Activated CD4-positive, CD25-positive, alpha-beta regulatory T cell (primary cell): ENCODE data around the gene ELP1.

Source experiments
- DNase-seq, 4 experiments: peaks; one replicate each; lab custom pipeline; 2025; lab: John Stamatoyannopoulos, UW

Gene ELP1

GRCh38 chr9:108882052-108882888, 51.7 kb downstream of the ELP1 start:
- no peak for DNase-seq

DNA sequence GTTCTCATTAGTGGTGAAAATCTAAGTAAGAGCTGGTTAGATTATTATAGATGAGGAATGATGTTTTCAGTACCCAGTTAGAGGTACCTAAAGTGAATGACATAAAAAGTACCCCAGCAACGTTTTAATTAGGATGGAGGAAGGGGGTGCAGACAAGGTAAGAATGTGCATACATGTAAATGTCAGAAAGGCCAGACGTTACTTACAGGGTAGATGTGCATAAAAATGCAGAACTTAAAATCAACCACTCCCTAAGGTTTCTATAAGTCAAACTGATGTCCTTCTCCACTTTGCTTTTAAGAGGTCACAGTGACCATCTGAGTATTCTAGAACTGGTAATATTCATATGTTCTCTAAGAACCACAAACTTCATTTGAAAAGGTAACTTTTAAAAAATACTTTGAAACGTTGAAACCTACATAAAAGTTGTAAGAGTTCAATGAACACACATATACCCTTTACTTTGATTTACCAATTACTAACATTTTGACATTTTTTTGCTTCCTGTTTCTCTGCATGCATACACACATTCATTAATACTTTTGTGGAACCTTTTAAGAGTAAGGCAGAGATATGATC, 53.1 kb downstream of the ELP1 start:
- DNase-seq, result no peak

DNA sequence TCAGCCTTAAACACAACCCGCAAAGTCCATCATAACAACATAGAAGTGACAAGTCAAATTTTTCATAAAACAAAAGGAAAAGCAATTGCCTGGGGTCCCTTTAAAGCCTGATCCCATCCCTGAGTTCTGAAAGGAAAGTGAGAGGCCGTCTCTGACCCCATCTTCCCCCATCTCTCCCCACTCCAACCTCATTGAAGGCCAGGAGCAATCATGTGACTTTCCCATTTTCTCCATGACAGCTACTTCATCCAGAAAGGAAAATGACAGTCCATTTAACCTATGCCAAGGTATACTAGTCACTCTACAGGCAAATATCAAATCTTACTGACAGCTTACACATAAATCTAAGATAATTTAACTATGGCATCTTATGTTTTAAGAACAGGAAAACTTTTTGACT, 56.4 kb downstream of the ELP1 start:
- no peak for DNase-seq

DNA sequence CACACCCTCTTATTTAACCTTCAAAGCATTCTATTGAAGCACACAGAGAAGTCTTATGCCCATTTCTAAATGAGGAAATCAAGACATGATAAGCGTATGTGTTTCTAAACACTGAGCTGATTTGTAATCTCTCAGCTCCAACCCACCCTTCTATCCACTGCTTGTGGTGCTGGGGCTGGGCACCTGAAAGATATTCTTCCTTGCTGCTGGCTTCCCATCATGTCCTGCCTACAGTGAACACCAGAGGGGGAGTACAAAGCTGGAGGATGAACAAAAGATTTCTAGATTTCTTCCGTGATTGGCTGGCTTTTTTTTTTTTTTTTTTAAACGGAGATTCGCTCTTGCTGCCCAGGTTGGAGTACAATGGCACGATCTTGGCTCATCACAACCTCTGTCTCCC, 57.5 kb downstream of the ELP1 start:
- DNase-seq, result no peak

GRCh38 chr9:108874058-108874788, 59.7 kb downstream of the ELP1 start:
- DNase-seq, result no peak

DNA sequence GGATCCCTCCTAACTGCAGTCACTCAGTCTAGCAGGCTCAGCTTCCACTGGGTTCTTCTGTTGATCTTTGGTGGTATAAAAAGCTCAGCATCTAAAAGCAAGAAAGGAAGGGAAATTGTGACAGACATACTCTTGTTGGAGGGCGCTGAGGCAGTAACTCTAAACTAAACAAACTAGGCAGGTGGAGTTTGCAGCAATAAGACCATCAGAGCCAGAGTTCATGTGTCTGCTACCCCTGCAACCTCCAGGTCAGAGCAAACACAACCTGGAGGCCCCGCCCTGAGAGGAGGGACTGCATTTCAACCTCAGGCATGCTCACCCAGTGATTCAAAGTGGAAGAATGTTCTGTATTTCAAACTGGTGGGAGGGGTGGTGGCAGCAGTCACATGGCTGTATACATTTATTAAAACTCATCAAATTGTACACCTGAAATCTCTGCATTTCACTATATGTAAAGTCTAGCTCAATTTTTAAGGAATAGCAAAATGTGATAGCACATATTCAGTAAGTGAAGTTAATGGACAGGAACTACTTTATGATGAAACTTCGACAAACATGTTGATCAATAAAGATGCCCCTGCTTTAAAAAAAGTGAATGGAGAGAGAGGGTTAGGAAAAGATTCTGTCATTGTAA, 64.7 kb downstream of the ELP1 start:
- DNase-seq, result no peak

DNA sequence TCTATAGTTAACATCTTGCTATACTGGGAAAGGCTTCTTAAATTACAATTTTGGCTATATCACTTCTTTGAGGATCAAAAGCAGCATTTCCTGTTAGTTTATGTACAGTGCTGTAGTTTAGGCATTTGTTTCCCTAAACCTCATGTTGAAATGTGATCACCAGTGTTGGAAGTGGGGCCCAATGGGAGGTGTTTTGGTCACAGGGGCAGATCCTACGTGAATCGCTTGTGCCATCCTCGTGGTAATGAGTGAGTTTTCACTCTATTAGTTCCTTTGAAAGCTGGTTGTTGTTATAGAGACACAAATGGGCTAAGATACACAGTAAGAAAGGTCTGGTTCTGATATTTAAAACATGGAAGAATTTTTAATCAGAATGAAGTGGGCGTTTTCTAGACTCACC, 66.1 kb downstream of the ELP1 start:
- no peak for DNase-seq

DNA sequence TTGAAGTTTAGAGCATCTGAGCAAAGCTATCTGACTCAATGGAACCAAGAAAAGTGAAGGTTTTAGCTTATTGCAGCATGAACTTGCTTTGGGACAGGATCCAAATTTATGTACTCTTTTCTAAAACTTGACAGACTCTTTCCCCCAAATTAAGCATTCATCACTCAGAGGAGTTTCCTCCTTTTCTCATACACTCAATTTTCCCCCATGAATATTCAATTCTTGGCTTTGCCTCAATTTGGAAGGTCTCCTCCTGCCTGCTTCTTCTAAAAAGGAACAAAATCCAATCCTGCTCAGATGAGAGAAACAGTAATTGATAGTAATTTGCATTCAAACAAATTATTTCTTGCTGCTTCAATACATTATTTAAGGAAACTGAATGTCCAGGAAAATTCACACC, 66.8 kb downstream of the ELP1 start:
- DNase-seq, result no peak

DNA sequence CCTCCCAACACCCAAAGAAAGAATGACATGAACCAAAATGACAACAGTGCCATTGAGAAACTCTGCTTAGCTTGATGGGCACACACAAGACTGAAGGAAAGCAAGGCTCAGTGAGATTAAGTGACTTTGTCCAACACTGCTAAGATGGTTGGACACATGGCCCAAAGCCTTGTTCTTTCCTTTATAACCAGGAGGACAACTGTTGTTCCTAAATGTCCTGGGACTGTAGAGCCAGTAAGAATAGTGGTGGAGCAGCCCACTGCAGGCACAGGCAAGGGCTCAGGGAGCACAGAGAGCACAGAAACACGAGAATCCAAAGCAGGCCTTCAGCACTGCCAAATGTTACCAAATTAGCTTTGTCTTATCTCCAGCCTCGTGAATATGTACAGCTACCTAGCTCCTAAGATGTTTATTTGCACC, 67.9 kb downstream of the ELP1 start:
- DNase-seq, result no peak

DNA sequence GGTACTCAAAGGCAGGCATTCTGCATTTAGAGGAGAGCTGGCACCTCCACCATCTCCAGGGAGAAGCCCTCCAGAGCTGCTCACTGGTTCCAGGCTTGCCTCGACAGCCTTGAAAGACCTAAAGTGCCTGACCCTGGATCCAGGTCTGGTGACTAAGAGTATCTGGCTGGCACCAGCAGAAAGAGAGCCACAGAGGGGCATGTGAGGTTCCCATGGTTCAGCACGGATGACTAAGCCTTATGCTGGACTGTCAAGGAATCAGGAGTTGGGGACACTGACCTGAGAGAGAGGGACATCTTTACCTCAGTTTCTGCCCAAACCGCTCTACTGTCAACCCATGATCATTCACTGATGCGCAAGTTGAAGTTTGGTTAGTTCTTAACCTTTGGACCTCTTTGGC, 68.9 kb downstream of the ELP1 start:
- DNase-seq, result no peak

DNA sequence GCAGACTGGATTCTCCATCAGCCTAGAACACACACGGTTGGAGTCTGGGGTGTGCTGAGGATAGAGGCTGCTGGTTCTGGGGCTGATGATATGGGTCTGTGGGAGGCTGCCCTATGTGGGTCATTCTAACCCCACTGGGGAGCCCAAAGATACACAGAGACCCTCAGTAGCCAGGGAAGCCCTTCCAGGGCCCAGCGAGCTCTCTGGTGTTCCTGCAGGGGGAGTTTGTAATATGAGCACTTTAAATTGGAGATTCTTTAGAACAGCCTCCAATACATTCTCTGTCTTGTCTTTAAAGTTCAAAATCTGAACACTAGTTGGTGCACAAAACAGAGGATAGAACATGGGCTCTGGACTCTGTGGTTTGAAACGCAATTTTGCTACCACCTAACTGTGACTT, 69.5 kb downstream of the ELP1 start:
- no peak for DNase-seq

DNA sequence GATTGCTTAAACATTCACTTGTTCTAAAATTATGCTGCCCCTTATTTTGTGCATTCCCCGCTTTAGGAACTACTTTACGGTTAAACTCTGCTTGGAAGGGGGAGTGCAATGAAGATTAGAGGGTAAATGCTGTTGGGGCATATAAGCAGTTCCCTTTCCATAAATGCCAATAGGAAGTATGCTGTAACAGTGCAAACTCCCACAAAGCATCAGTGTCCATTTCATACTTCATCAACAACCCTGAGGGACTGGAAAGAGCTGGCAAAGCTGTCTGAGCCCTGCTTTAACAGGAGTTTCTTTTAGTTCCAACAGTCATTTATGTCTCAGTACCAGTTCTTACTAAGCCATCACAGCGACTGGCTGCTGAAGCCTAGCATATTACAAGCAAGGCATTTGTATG, 70.0 kb downstream of the ELP1 start:
- no peak for DNase-seq

DNA sequence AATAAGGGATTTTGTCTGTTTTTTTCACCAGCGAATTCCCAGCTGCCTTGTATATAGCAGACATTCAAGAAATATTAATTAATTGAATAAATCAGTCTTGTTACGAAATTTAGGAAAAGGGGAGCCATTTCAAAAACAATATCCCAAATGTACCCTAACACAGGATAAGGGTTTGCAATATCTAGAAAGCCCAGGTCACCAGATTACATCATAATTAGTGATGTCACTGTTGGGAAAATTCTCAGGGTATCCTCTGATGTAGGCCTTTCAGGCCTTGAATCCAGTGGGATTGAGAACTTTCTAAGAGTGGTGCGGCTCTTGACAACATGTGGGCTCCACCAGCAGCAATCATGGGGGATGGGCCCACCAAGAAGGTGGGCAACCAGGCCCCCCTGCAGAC, 71.9 kb downstream of the ELP1 start, which contains the start of gene ACTL7A:
Gene ACTL7A, plus strand, starts transcription at position 270 of the 400 bp plus-strand sequence. Its CDS starts 57 bp downstream, at position 327.
- no peak for DNase-seq

DNA sequence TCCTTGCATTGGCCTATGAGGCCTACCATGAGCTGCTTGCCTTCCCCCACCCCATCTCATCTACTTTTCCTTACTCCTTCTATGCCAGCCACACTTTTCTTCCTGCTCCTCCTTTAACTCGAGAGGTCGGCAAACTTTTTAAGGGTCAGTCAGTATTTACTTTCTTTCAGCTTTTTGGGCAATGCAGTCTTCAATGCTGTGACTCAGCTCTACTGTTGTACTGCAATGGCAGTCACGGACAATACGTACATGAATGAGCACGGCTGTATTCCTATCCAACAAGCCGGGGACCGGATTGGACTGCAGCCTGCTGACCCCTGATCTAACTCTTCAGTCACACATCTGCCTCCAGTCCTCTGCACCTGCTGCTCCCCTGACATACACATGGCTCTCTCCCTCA, 72.5 kb downstream of the ELP1 start:
- DNase-seq, result no peak

DNA sequence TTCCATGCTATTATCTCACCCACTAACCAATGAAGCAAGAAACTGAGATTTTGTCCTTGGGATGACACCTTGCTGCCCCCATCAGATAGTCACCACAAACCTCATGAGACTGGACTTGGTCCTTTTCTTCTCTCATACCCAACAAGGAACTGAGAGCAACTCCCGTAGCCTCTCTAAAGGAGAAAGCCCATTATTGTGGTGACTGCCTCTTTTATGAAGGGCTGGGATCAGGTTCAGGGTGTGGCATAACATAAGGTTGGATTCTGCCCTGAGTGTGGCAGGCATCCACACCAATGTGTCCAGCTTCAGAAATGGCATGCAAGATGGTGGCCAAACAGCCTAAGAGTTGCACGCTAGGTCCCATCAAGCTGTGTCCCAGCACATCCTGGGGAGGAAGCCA, 73.2 kb downstream of the ELP1 start:
- no peak for DNase-seq

GRCh38 chr9:108860354-108860753, 73.6 kb downstream of the ELP1 start:
- DNase-seq, result no peak

- no peak for DNase-seq
Observed at GRCh38 chr9:108859459-108860114, 74.3 kb downstream of the ELP1 start.

- no peak for DNase-seq
Observed at GRCh38 chr9:108857572-108857971, 76.4 kb downstream of the ELP1 start.

- DNase-seq, result no peak
Observed at GRCh38 chr9:108855888-108856287, 78.0 kb downstream of the ELP1 start, which contains the start of gene ACTL7B. Gene ACTL7B (minus strand): TSS chr9:108855986. CDS start chr9:108855930, 56 bp downstream.

DNA sequence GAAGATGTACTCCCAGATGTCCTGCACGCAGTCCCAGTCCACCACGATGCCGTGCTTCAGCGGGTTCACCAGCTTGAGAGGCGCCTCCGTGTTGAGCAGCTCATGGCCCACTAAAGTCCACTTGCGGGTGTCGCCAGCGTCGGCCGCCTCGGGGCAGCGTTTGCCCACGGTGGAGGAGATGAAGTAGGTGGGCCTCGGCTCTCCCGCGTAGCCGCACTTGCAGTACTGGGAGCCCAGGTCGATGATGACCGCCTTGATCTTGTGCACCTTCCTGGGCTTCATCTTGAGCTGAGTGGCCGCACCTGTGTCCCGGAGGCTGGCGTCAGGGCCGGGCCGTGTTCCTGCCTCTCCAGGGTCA, 78.4 kb downstream of the ELP1 start:
- DNase-seq, result no peak

GRCh38 chr9:108854641-108855528, 79.0 kb downstream of the ELP1 start:
- no peak for DNase-seq
